HG02938 (cell line): ENCODE data around the gene GDF11.

Source experiments
- ATAC-seq: cut with Tn5 transposase; IDR thresholded peaks from one replicate; pipeline ENCODE4 v1.9.1; 2021; ENCODE audit warnings: mild to moderate bottlenecking, moderate library complexity; ENCODE audit not compliant: unreplicated experiment

Gene GDF11

GRCh38 chr12:55742719-55743405 is at the start of gene GDF11:
TSS of gene GDF11 (plus strand) at chr12:55743122. CDS start at chr12:55743317, 195 bp downstream.
- ATAC-seq: peak; percentile 30

GRCh38 chr12:55693323-55694187 is 49.4 kb upstream of the GDF11 start:
- ATAC-seq: no peak

- ATAC-seq: no peak
These were observed 48.8 kb upstream of the GDF11 start for GRCh38 chr12:55694188-55694515.

DNA sequence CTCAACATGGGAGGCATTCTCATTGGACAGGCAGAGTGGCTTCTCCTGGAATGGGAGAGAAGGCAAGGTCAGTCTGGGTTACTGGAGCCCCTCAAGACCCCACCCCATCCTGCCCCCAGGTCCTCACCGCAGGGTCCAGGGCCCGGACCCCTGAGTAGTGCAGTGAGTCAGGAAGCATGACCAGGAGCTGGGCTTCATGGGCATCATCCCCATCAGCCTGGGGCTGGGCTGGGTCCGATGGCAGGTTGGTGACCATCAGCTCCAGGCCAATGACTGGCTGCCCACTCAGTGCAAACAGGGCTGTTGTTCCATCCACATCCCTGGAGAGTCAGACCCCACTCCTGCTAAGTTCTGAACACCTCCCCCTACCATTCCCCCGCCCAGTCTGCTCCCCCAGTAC is 48.3 kb upstream of the GDF11 start:
- ATAC-seq: no peak

DNA sequence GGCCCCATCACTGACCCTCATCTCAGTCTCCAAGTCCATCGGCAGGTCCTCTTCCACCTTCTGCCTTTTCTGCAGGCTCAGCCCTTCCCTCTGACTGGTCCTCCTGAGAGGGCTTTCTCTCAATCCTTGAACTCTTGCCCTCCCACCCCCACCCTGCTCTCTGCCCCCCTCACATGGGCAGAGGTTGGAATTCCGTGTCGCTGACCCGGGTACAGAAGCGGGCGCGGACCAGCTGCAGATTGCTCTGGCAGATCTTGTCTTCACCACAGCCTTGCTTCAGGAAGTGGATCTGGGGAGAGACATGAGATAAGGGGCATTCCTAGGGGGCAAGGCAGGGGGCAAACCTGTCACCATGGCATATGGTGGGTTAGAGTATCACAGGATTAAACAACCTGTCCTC is 47.6 kb upstream of the GDF11 start:
- no peak for ATAC-seq

DNA sequence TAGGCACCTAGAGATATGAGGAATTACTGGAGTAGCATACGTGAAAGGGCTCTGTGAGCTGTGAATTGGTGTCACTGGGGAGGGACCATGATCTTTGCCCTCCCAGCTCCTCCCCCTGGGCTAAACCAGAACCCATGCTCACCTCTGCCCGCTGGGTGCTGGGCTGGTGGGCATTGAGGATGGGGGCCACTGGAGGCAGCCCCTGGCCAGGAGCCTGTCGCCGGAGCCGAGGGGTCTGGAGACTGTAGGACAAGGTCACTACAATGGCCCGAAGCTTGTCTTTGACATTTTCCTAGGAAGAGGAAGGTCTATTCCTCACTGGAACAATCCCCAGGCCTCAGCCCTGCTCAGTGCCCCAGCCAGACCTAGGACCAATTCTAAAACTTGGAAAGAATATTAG is 46.8 kb upstream of the GDF11 start:
- ATAC-seq: no peak

DNA sequence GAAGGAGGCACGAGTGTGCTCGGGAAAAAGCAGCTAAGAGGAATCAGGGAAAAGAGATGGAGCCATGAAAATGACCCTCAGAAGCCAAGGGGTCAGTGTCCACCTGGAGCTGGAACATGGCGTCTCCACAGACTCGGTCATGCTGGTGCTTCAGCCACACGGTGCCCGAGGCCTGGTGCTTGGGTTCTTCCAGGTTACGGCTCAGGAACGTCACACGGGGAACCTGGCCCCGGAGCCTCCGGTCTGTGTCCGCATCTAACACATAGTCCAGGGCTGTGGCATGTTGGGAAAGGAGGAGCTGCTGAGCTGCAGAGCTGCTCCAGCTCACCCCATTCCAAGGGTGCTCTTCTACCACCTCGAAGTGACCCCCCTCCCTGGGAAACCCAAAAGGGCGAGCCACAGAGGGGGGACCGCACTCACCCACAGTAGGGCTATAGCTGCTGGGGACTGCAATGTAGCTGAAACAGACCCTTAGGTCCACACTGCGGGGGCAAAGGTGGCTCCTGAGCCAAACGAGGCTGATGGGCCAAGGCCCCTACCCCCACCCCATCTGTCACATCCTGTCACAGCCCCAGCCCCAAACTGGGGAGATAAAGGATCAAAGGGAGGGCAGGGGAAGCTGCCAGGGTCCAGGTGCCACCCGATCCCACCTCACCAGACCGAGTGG is 46.0 kb upstream of the GDF11 start:
- ATAC-seq: no peak

DNA sequence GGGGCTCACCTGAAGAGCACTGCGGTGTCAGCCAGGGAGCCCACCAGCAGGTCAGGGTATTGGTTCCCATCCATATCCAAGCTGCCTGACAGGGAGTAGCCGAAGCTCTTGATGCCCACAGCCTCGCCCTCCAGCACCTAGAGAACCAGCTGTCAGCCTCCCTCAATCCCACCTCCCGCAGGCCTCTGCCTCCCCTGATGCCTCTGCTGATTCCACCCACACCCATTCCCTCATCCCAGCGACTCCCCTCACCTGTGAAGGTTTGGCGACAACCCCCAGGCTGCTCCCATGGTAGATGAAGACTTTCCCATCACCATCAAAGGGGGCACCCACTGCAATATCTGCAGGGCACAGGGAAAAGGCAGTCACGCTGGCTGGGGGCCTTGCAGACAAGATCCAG is 45.2 kb upstream of the GDF11 start:
- no peak for ATAC-seq

- no peak for ATAC-seq
These were observed 44.5 kb upstream of the GDF11 start for GRCh38 chr12:55698241-55698955.

- ATAC-seq: no peak
These were observed 44.0 kb upstream of the GDF11 start for GRCh38 chr12:55698965-55699364.

DNA sequence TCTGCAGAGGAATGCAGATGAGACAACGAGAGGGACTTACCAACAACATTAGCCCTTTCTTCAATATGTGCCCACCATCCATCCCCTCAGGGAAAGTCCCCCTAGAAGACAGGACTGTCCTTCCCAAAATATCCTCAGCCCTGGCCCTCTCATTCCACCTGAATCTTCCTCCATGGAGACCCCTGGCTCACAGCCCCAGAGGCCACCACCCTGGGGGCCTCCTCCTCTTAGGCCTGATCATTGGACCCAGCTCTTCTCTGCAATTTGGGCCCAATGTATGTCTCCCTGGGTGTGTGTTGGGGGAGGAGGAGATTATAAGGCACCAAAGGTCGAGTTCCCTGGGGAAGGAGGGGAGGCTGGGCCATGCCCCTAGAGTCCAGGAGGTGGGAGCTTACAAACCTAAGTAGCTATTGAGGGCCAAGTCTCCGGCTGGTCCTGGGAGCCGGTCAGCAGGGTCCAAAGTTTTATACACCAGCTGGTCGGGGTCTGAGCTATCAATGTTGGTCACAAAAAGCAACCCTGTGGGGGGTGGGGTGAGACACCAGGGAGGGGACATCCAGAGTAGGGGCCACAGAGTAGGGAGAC is 43.4 kb upstream of the GDF11 start:
- ATAC-seq: no peak

- ATAC-seq: no peak
These were observed 42.5 kb upstream of the GDF11 start for GRCh38 chr12:55700255-55701018.

- no peak for ATAC-seq
These were observed 40.1 kb upstream of the GDF11 start for GRCh38 chr12:55702861-55703260.

GRCh38 chr12:55703288-55703687 is 39.6 kb upstream of the GDF11 start:
- ATAC-seq: no peak

GRCh38 chr12:55703901-55704761 is 38.8 kb upstream of the GDF11 start:
- ATAC-seq: no peak

DNA sequence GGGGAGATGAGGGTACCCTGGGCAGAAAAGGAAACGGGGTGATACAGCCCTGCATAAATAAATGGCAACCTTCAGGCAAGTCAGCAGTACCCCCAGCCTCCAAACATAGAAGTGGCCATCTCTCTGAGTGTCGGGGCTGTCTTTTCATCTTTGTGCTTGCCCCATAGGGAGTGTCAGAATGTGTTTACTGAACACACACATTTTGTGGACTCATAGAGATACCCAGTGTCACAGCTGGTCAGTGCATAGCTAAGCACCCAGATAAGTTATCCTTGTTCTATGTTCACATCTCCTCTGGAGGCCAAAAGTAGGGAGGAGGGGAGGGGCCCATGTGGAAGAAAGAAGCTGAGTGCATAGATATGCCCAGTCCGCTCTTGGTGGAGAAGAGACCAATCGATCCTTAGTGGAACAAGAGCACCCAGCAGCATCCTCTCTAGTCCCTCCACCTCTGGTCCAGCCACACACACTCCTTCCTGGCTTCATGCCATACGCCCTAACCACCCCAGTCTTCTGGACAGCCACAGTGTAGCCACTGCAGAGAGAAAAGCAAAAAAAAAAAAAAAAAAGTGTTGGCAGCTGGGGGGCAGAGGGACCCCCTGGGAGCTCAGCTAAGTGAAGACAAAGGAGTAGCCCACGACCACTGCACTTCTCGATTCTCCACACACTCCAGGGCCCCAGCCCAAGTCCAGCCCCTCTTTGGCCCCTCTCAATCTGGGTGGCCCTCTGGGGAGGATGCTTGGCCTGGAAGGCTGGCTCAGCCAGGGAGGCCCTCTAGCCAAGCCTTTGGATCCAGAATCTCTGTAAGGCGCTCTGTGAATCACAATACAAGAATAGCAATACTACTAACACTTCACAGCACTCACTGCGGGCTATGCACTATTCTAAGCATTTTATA is 37.9 kb upstream of the GDF11 start:
- ATAC-seq: no peak

- no peak for ATAC-seq
These were observed 37.0 kb upstream of the GDF11 start for GRCh38 chr12:55705782-55706402.
